ENCODE measurements around the gene GALNTL6.

GRCh38 chr4:172980219-172980618, 1167.0 kb downstream of the GALNTL6 start:
- TF ChIP-seq CTCF (IDR thresholded peaks at IDR 0.05), result no peak
- no peak for TF ChIP-seq EP300 (IDR thresholded peaks at IDR 0.05)
- TF ChIP-seq POLR2A (IDR thresholded peaks at IDR 0.05), result no peak
- no peak for TF ChIP-seq POLR2AphosphoS5 (IDR thresholded peaks at IDR 0.05)
